PC-3 (cell line): ENCODE measurements around the gene ANP32E. TPM values are rescaled to one million over a fixed set of nuclear protein-coding genes. Genes with fewer than 3 reads are reported as not detected.
"Not testable (repeated sequence)": the region's sequence is repeated elsewhere in the genome, so short reads cannot be mapped to it uniquely, and the experiment has no call there.

ENCODE experiments used
- ATAC-seq: fragments of 200-7000 bp; cut with Tn5 transposase; 2 replicates; pipeline ENCODE4 v1.9.1; 2020; ENCODE audit warnings: mild to moderate bottlenecking, moderate library complexity
- BruUV-seq: library from RNA; stranded (reverse); fragments of 400-500 nt; replicated peaks from 2 replicates; lab custom pipeline; 2021; lab: Mats Ljungman, UMichigan
- CTCF ChIA-PET: fragments of 300-600 bp; sonication (Branson Sonifier 250); formaldehyde crosslinking; loops from one replicate; lab custom pipeline; 2022; ENCODE audit warnings: antibody characterized with exemption; lab: Charles Lee
- POLR2A ChIA-PET: fragments of 300-600 bp; sonication (Branson Sonifier 250); formaldehyde crosslinking; loops from one replicate; lab custom pipeline; 2022; ENCODE audit warnings: antibody characterized with exemption; ENCODE audit not compliant: unreplicated experiment; lab: Charles Lee
- DNase-seq: peaks from one replicate; pipeline ENCODE4 v3.0.0-alpha.2; 2015
- H2AFZ ChIP-seq: fragments of 300-600 bp; sonication (generic); 2 replicates; pipeline ENCODE4 v1.6.0; 2016; ENCODE audit warnings: antibody characterized with exemption, low read length
- H3F3A ChIP-seq: fragments of 300-600 bp; sonication (generic); one replicate; pipeline ENCODE4 v1.6.0; 2017; ENCODE audit warnings: antibody characterized with exemption, low read length, control low read depth, mild to moderate bottlenecking; ENCODE audit not compliant: unreplicated experiment
- H3K27ac ChIP-seq: fragments of 300-600 bp; sonication (generic); 2 replicates; pipeline ENCODE4 v1.5.1; 2016; ENCODE audit warnings: mild to moderate bottlenecking, low read length
- H3K27me3 ChIP-seq: fragments of 300-600 bp; sonication (generic); 2 replicates; pipeline ENCODE4 v1.6.1; 2016; ENCODE audit warnings: low read length, mixed read lengths
- H3K36me3 ChIP-seq: fragments of 300-600 bp; sonication (generic); 2 replicates; pipeline ENCODE4 v1.6.1; 2016; ENCODE audit warnings: low read depth, mixed run types, low read length, mixed read lengths
- H3K4me1 ChIP-seq: fragments of 300-600 bp; sonication (generic); 2 replicates; pipeline ENCODE4 v1.5.1; 2016; ENCODE audit warnings: low read length; ENCODE audit not compliant: insufficient read depth
- H3K4me2 ChIP-seq: fragments of 300-600 bp; sonication (generic); 2 replicates; pipeline ENCODE4 v1.6.0; 2016; ENCODE audit warnings: low read length
- H3K4me3 ChIP-seq: fragments of 300-600 bp; sonication (generic); 2 replicates; pipeline ENCODE4 v1.5.1; 2016; ENCODE audit warnings: mild to moderate bottlenecking, low read length, mixed read lengths
- H3K79me2 ChIP-seq: fragments of 300-600 bp; sonication (generic); 2 replicates; pipeline ENCODE4 v1.6.1; 2017; ENCODE audit warnings: low read length, mixed read lengths
- H3K9ac ChIP-seq: fragments of 300-600 bp; sonication (generic); 2 replicates; pipeline ENCODE4 v1.6.0; 2016; ENCODE audit warnings: mild to moderate bottlenecking, low read length
- H3K9me2 ChIP-seq: fragments of 300-600 bp; sonication (generic); replicated peaks from 2 replicates; pipeline ENCODE4 v1.6.1; 2016; ENCODE audit warnings: mixed run types, low read length, mixed read lengths
- H3K9me3 ChIP-seq: fragments of 300-600 bp; sonication (generic); 2 replicates; pipeline ENCODE4 v1.6.1; 2016; ENCODE audit warnings: low read length, mixed read lengths
- H4K20me1 ChIP-seq: fragments of 300-600 bp; sonication (generic); 2 replicates; pipeline ENCODE4 v1.6.1; 2016; ENCODE audit warnings: low read length, mixed read lengths
- CTCF ChIP-seq: fragments of 300-600 bp; sonication (generic); conservative IDR thresholded peaks from 2 replicates; pipeline ENCODE4 v1.5.1; 2017; ENCODE audit warnings: antibody characterized with exemption, low read depth, mild to moderate bottlenecking, low read length
- EZH2 ChIP-seq: fragments of 300-600 bp; sonication (generic); IDR thresholded peaks from one replicate; pipeline ENCODE4 v1.6.1; 2017; ENCODE audit warnings: antibody characterized with exemption, mild to moderate bottlenecking, low read length; ENCODE audit not compliant: unreplicated experiment
- EZH2phosphoT487 ChIP-seq: fragments of 300-600 bp; sonication (generic); IDR thresholded peaks from 2 replicates; pipeline ENCODE4 v1.6.1; 2018; ENCODE audit warnings: mild to moderate bottlenecking, antibody characterized with exemption, low read length, borderline replicate concordance
- intact Hi-C: fragments of 100-400 bp; cut with micrococcal nuclease; formaldehyde crosslinking; loops from 2 replicates; pipeline ENCODE4 v1.9.0; 2023
- total RNA-seq: library from RNA; depleted of rRNA; stranded (reverse); fragments of >200 nt; gene quantifications from 2 replicates; pipeline ENCODE4 v1.2.3, GENCODE V29; 2014

ANP32E gene
- total RNA-seq, 1 experiment from 2014 or later, result 42.0 TPM

- H3F3A ChIP-seq, result no peaks in the 10 kb centered on the region
- TF ChIP-seq EZH2phosphoT487 (no peak), CTCF (no peak), EZH2 (no peak)
- H3K9ac ChIP-seq, result no peak overlapping the region
- no peaks in the 10 kb centered on the region for H3K9me3 ChIP-seq
- H3K4me3 ChIP-seq, result no peak overlapping the region
- DNase-seq, result no peak
- no peaks in the 10 kb centered on the region for H3K27me3 ChIP-seq
- ATAC-seq, result no peak
- H3K4me1 ChIP-seq, result no peaks in the 10 kb centered on the region
- H3K36me3 ChIP-seq, result no peaks in the 10 kb centered on the region
- no peaks in the 10 kb centered on the region for H3K9me2 ChIP-seq
- intact Hi-C loops, result no loop called here
- no peaks in the 10 kb centered on the region for H3K79me2 ChIP-seq
- H2AFZ ChIP-seq, result no peak overlapping the region
- H3K4me2 ChIP-seq, result no peak overlapping the region
- no peaks in the 10 kb centered on the region for H4K20me1 ChIP-seq
- ChIA-PET CTCF (no interaction called here), POLR2A (no interaction called here)
- H3K27ac ChIP-seq, result no peak overlapping the region
- no TSS peak for BruUV-seq
These were observed 25.8 kb downstream of the ANP32E start for GRCh38 chr1:150210091-150210490.

- H3K9me3 ChIP-seq, H3K36me3 ChIP-seq, H3K9ac ChIP-seq, H4K20me1 ChIP-seq, ATAC-seq, H3K27ac ChIP-seq, intact Hi-C loops, CTCF ChIA-PET, H3K4me2 ChIP-seq, BruUV-seq, H3F3A ChIP-seq, H3K27me3 ChIP-seq, H3K79me2 ChIP-seq, H3K9me2 ChIP-seq, H2AFZ ChIP-seq, H3K4me3 ChIP-seq, POLR2A ChIA-PET, H3K4me1 ChIP-seq, DNase-seq: not testable (repeated sequence)
These were observed 27.5 kb downstream of the ANP32E start for GRCh38 chr1:150208460-150208859.

GRCh38 chr1:150207281-150207971, 28.5 kb downstream of the ANP32E start:
- H2AFZ ChIP-seq, result no peak overlapping the region
- H3K27ac ChIP-seq, result no peak overlapping the region
- ATAC-seq (no peak), DNase-seq (no peak)
- no peaks in the 10 kb centered on the region for H3K27me3 ChIP-seq
- intact Hi-C loops, result no loop called here
- no peak overlapping the region for H3K4me2 ChIP-seq
- no peaks in the 10 kb centered on the region for H3K36me3 ChIP-seq
- H3K4me1 ChIP-seq, result no peaks in the 10 kb centered on the region
- H3K79me2 ChIP-seq, result no peaks in the 10 kb centered on the region
- H3K4me3 ChIP-seq, result no peak overlapping the region
- H3K9ac ChIP-seq, result no peak overlapping the region
- ChIA-PET POLR2A (no interaction called here), CTCF (no interaction called here)
- H4K20me1 ChIP-seq, result no peaks in the 10 kb centered on the region
- TF ChIP-seq EZH2 (no peak), EZH2phosphoT487 (no peak), CTCF (no peak)
- no TSS peak for BruUV-seq
- no peaks in the 10 kb centered on the region for H3K9me3 ChIP-seq
- no peaks in the 10 kb centered on the region for H3F3A ChIP-seq
- H3K9me2 ChIP-seq, result no peaks in the 10 kb centered on the region
